Cardiac fibroblast (primary cell): ENCODE measurements around the gene C4BPB.

ENCODE experiments used
- DNase-seq, 2 donors: peaks; one replicate each; pipeline versions ENCODE4 v3.0.0 to v3.0.0-alpha.2; 2010; ENCODE audit warnings: low read depth in 2 of 2
- H3K4me3 ChIP-seq, 2 donors: replicated peaks in 1 of 2; 1 replicate in 1 of 2; 2 replicates in 1 of 2; pipeline ENCODE4 v1.5.1; 2011; ENCODE audit warnings: low read depth in 2 of 2, low read length in 2 of 2, mild to moderate bottlenecking in 2 of 2, moderate library complexity in 1 of 2
- TF ChIP-seq, protein P1 (sequence below): IDR thresholded peaks from one replicate; pipeline ENCODE4 v1.5.1; 2011; ENCODE audit warnings: low read depth, mild to moderate bottlenecking, low read length, inconsistent platforms

Gene C4BPB

DNA sequence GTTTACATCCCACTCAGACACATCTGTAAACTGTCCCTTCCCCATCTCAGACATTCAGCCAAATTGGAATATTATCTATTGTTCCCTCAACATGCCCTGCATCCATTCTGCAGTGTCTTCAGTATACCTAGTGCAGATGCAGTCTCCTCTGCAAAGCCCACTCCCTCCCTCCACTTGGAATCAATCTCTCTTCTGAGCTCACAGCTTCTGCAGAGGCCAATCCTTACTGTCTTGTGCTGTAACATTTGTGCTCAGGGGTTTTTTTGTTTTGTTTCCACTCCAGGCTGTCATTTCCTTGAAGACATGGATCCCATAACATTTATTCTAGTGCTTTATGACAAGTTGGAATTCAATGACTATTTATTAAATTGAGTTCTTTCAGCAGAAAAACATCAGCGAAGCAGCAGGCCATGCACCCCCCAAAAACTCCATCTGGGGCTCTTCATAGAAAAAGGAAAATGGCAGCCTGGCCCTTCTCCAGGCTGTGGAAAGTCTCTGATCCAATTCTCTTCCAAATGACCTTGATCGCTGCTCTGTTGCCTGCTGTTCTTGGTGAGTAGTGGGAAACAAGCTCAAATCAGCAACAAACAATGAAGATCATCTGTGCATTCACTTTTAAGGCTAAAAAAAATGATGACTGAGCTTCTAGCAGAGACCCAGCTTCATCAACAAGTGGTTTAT lies 24.1 kb downstream of the C4BPB start:
- H3K4me3 ChIP-seq, result no peak overlapping the region
- no peak for DNase-seq
- TF ChIP-seq, protein P1, sequence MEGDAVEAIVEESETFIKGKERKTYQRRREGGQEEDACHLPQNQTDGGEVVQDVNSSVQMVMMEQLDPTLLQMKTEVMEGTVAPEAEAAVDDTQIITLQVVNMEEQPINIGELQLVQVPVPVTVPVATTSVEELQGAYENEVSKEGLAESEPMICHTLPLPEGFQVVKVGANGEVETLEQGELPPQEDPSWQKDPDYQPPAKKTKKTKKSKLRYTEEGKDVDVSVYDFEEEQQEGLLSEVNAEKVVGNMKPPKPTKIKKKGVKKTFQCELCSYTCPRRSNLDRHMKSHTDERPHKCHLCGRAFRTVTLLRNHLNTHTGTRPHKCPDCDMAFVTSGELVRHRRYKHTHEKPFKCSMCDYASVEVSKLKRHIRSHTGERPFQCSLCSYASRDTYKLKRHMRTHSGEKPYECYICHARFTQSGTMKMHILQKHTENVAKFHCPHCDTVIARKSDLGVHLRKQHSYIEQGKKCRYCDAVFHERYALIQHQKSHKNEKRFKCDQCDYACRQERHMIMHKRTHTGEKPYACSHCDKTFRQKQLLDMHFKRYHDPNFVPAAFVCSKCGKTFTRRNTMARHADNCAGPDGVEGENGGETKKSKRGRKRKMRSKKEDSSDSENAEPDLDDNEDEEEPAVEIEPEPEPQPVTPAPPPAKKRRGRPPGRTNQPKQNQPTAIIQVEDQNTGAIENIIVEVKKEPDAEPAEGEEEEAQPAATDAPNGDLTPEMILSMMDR, result no peak

DNA sequence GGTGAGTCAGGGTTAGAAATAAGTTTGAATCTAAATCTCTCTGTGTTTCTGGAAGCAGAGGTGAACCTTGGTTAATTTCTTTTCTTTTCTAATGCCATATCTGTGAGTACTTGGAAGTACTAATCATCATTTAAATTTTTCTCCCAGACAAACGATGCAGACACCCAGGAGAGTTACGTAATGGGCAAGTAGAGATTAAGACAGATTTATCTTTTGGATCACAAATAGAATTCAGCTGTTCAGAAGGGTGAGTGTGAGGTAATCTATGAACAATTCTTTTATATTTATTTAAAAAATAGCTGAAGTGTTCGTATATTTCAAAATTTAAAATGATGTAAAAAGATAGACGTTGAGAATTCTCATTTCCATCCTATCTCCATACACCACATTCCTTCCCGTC lies 26.6 kb downstream of the C4BPB start:
- no peak overlapping the region for H3K4me3 ChIP-seq
- DNase-seq, result peak; percentile 5 to 18
- TF ChIP-seq, protein P1, result no peak

DNA sequence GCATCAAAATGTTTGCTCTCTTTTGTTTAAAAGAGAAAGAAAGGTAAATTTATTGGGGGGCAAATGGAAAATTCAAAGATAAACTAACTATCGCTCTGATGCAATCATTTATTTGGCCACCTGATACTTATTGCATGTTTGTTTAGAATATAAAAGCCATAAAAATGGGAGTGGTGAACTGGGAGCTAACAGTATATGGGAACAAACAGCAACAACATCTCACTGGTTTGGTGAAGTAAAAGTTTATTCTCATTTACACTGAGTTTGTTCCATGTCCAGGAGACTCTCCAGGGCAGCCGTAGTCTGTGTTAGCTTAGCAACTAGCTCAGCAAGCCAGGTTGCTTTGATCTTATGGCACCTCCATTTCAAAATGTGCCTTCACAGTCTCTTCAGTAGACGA lies 35.7 kb downstream of the C4BPB start:
- H3K4me3 ChIP-seq, result no peak overlapping the region
- no peak for DNase-seq
- TF ChIP-seq, protein P1, result no peak

DNA sequence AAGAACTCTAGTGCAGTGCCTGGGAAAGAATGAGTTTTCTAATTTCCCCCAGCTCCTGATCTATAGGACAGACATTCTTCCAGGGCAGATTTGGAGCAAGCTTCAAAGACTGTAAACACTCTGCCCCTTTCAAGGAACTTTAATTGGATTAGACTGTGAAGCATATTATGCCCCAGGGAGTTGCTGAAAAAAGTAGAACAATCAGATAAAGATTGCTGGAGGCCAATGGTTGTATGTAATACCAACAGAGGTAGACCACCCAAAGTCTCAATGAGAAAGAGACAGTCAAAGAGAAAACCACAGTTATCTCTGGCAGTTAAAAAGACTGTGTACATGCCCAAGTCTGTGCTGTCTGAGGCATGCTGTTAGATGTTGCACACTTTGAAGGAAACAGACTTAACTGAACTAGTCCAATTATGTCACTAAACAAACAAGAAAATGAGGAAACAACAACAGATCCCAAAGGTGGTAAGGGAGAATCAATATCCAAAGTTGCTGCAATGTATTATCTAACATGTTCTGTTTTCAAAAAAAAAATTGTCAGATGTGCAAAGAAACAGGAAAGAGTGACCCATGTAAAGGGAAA lies 39.8 kb downstream of the C4BPB start:
- TF ChIP-seq, protein P1, result no peak
- DNase-seq, result no peak
- no peak overlapping the region for H3K4me3 ChIP-seq

DNA sequence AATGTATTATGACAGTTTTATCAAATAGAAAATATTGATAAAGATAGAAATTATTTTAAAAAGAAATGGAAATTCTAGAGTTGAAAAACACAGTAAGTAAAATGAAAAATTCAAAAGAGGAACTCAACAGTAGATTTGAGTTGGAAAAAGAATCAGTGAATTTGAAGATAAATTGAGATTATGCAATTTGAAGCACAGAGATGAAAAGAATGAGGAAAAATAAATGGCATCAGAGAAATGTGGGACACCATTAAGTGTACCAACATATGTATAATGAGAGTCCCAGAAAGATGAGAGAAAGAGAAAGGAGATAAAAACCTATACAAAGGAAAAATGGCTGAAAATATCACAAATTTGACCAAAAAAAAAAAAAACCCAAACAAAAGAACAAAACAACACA lies 40.4 kb downstream of the C4BPB start:
- DNase-seq, result no peak
- TF ChIP-seq, protein P1, result no peak
- H3K4me3 ChIP-seq, result no peak overlapping the region

DNA sequence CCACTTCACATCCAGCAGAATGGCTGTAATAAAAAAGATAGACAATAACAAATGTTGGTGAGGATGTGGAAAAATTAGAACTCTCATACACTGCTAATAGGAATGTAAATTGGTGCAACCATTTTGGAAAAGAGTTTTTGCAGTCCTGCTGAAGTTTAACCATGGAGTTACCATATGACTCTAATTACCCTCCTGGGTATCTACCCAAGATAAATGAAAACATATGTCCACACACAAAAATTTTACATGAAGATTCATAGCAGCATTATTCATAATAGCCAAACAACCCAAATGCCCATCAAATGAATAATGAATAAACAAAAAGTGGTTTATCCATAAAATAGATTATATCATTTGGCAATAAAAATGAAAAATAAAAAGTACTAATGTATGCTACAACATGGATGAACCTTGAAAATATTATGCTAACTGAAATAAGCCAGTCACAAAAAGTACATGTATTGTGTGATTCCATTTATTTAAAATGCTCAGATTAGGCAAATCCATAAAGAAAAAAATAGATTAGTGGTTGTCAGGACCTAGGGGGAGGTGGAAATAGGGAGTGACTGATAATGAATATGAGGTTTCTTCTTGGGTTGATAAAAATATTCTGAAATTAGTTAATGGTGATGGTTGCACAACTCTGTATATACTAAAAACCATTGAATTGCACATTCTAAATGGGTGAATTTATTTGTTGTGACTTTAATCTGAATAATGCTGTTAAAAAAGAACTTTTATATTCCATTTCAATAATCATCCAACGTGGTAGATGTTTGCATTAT lies 41.8 kb downstream of the C4BPB start:
- no peak for DNase-seq
- TF ChIP-seq, protein P1, result no peak
- H3K4me3 ChIP-seq, result no peak overlapping the region
